Measurements from ENCODE around the gene DLG5.

DNA sequence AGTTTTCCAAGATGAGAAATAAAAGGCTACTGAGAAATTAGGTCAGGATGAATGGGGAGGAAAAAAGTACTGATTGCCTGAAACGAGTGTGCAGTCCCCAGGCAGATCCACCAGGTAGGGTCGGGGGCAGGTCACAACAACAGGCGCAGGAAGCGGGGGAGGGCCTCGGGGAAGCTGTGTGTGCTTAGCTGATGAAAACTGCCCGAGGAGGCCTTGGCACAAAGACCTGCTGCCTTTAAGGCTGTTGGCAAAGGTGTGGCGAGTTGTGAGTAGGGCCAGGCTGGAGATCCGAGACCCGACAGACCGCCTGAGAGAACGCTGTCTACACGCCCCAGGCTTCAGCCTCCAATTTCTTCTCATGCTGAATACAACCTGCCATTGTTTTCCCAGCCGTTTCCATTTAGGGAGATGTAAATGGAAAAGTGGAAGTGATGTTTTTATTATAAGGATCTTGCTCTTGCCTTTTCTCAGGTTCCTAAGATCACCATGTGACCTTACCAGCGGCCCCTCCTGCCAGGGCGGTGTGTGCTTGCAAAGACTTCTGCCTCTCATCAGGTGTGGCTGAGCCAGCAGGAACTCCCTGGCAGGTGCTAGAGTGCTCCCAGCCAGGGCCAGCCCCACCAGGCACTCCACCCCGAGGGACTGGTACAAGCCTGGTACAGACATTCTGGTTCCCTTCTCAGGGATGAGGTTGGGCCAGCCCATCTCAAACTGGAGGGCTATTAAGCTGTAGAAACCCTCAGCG lies 60.8 kb downstream of the DLG5 start:
- TF ChIP-seq, protein P1, sequence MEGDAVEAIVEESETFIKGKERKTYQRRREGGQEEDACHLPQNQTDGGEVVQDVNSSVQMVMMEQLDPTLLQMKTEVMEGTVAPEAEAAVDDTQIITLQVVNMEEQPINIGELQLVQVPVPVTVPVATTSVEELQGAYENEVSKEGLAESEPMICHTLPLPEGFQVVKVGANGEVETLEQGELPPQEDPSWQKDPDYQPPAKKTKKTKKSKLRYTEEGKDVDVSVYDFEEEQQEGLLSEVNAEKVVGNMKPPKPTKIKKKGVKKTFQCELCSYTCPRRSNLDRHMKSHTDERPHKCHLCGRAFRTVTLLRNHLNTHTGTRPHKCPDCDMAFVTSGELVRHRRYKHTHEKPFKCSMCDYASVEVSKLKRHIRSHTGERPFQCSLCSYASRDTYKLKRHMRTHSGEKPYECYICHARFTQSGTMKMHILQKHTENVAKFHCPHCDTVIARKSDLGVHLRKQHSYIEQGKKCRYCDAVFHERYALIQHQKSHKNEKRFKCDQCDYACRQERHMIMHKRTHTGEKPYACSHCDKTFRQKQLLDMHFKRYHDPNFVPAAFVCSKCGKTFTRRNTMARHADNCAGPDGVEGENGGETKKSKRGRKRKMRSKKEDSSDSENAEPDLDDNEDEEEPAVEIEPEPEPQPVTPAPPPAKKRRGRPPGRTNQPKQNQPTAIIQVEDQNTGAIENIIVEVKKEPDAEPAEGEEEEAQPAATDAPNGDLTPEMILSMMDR (conservative IDR thresholded peaks at IDR 0.05): no peak
- TF ChIP-seq ZFX (IDR thresholded peaks at IDR 0.05): no peak
